Gastrocnemius medialis (tissue), 4 donors: ENCODE results near the gene PRDM16.

ENCODE experiments used
- POLR2A ChIP-seq, 2 donors: fragments of 450-650 bp; IDR thresholded peaks; one replicate each; pipeline ENCODE4 v1.6.1; 2017; ENCODE audit warnings: antibody characterized with exemption in 2 of 2, mild to moderate bottlenecking in 2 of 2, moderate library complexity in 2 of 2
- TF ChIP-seq, protein P1 (sequence below), 5 experiments: fragments of 450-650 bp in 3 of 5; fragments of 200-600 bp in 2 of 5; sonication (generic) in 2 of 5; IDR thresholded peaks in 4 of 5; conservative IDR thresholded peaks in 1 of 5; 1 replicate in 4 of 5; 2 replicates in 1 of 5; pipeline ENCODE4 v1.5.1; 2016 to 2019; ENCODE audit warnings: antibody characterized with exemption in 5 of 5, mild to moderate bottlenecking in 3 of 5, moderate library complexity in 3 of 5

DNA sequence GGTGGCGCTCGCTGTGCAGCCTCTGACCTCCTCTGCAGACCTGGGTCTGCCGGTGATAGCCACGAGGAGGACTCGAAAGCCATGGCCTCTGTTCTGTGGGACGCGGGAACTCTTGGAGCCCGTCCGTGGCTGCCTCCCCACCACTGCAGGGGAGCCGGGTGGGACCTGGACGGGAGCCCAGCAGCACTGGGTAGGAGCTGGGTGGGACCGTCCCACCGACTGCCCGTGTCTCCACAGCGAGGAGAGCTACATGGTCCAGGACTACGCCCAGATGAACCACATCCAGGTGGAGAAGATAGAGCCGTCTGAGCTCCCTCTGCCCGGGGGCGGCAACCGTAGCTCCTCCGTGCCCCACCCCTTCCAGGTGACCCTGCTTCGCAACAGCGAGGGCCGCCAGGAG, 409.2 kb downstream of the PRDM16 start:
- TF ChIP-seq, protein P1, sequence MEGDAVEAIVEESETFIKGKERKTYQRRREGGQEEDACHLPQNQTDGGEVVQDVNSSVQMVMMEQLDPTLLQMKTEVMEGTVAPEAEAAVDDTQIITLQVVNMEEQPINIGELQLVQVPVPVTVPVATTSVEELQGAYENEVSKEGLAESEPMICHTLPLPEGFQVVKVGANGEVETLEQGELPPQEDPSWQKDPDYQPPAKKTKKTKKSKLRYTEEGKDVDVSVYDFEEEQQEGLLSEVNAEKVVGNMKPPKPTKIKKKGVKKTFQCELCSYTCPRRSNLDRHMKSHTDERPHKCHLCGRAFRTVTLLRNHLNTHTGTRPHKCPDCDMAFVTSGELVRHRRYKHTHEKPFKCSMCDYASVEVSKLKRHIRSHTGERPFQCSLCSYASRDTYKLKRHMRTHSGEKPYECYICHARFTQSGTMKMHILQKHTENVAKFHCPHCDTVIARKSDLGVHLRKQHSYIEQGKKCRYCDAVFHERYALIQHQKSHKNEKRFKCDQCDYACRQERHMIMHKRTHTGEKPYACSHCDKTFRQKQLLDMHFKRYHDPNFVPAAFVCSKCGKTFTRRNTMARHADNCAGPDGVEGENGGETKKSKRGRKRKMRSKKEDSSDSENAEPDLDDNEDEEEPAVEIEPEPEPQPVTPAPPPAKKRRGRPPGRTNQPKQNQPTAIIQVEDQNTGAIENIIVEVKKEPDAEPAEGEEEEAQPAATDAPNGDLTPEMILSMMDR (IDR thresholded peaks at IDR 0.05 in 4 of 5, conservative IDR thresholded peaks at IDR 0.05 in 1 of 5), result no peak
- no peak for TF ChIP-seq POLR2A (IDR thresholded peaks at IDR 0.05)
